ENCODE data around the gene KCNJ12.
"Not testable (repeated sequence)": the region's sequence is repeated elsewhere in the genome, so short reads cannot be mapped to it uniquely, and the experiment has no call there.

KCNJ12 gene

DNA sequence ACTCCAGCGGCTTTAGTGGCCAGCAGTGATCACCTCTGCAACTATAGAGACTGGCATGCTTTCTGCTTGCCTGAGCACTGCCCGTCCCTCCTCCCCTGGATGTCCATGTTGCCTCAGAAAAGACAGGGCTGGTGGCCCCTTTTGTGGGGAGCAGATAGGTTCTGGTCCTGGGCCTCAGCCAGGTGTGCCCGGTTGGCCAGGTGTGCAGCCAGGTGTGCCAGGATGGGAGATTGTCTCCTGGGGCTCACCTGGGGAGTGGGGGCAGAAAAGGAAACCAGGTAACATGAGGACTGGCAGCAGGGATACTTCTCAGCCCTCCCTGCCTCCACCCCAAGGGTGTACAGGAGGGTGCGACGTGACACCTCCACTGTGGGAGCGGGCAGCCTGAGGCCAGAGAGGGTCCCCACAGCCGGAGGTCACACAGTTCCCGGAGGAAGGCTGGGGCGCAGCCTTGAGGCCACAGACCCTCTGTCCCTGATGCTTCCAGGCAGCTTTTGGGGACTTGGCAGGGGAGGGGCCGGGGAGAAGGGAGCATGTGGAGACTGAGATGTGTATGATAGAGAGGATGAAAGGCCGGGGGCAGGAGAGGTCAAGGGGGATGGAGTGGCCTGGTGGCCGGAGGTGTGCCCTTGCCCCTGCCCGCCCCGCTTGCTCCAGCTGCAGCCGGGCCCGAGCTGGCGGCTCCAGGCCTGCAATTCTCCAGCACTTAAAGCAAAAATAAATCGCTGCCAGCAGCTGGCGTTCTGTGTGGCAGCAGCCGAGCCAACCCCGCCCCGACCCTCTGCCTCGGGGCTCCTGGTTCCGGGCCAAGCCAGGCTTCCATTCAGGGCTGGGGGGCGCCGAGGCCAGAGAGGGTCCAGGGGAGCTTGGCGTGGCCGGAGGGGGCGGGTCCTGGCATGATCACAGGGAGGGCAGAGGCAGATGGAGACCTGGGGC is 6.7 kb downstream of the KCNJ12 start:
- no peak for DNase-seq
- TF ChIP-seq POLR2A (IDR thresholded peaks at IDR 0.05; ENCODE audit: low read length) = no peak
- TF ChIP-seq GATA1 (IDR thresholded peaks at IDR 0.05; ENCODE audit: low read depth, low read length) = no peak

GRCh38 chr17:21385281-21385845 is 9.2 kb downstream of the KCNJ12 start:
- TF ChIP-seq GATA1 (IDR thresholded peaks at IDR 0.05; ENCODE audit: low read depth, low read length) = no peak
- TF ChIP-seq POLR2A (IDR thresholded peaks at IDR 0.05; ENCODE audit: low read length) = no peak
- DNase-seq = no peak

DNA sequence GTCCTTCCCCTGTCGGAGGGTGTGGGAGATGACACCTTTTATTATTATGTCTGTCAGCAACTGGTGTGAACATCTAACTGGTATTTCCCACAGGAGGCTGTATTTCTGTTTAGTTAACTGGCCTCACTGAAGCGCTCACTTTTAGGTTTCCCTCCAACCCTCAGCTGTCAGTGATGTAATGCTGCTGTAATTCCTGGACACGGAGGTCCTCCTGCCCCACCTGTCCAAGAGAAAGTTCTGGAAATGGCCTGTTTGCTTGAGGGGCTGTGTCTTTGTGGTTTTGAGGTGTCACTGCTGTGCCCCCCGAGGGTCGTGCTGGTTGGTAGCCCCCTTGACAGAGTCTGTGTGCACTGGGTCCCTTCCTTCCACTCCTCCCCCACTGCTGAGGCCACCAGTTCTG is 11.5 kb downstream of the KCNJ12 start:
- no peak for TF ChIP-seq GATA1 (IDR thresholded peaks at IDR 0.05; ENCODE audit: low read depth, low read length)
- no peak for TF ChIP-seq POLR2A (IDR thresholded peaks at IDR 0.05; ENCODE audit: low read length)
- DNase-seq = no peak

- DNase-seq = no peak
- TF ChIP-seq GATA1 (IDR thresholded peaks at IDR 0.05; ENCODE audit: low read depth, low read length) (no peak), POLR2A (IDR thresholded peaks at IDR 0.05; ENCODE audit: low read length) (no peak)
Measured at GRCh38 chr17:21388066-21388465, 11.9 kb downstream of the KCNJ12 start.

- TF ChIP-seq GATA1 (IDR thresholded peaks at IDR 0.05; ENCODE audit: low read depth, low read length) = no peak
- TF ChIP-seq POLR2A (IDR thresholded peaks at IDR 0.05; ENCODE audit: low read length) = no peak
- no peak for DNase-seq
Measured at GRCh38 chr17:21388944-21389343, 12.8 kb downstream of the KCNJ12 start.

DNA sequence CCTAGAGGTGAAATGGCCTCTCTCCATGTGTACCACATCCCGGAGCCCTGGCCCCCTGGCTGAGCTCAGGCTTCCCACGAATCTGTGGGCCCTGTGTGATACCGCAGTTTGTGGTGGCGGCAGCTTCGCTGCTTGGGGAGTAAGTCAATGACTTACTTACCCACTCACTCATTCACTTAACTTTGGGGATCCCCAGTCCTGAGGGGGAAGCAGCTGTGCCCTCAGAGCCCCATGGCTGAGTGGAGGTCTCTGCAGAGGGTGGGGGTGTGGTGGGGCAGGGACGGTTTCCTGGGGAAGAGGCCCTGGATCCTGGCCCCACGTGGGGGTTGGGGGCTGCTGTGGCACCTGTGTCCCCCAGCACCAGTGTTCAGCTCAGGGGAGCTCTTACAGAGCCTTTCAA is 13.2 kb downstream of the KCNJ12 start:
- DNase-seq = no peak
- TF ChIP-seq GATA1 (IDR thresholded peaks at IDR 0.05; ENCODE audit: low read depth, low read length) (no peak), POLR2A (IDR thresholded peaks at IDR 0.05; ENCODE audit: low read length) (no peak)

DNA sequence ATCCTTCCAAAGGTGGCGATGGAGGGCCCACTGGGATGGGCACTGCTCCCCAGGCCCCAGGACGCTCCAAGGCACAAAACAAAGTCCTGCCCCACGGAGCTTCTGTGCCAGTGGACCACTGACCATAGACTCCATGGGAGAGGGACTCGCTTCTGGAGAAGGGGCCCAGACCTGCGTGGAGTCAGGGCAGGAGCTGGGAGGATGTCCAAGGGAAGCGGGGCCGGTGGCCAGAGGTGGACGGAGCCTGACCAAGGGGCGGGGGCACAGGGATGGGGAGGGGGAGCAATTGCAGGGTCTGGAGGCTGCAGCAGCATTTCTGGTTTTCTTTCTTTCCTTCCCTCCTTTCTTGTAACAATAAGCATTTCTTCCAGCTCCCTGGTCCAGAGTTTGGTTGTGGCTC is 14.1 kb downstream of the KCNJ12 start:
- DNase-seq = no peak
- TF ChIP-seq GATA1 (IDR thresholded peaks at IDR 0.05; ENCODE audit: low read depth, low read length) (no peak), POLR2A (IDR thresholded peaks at IDR 0.05; ENCODE audit: low read length) (no peak)

DNA sequence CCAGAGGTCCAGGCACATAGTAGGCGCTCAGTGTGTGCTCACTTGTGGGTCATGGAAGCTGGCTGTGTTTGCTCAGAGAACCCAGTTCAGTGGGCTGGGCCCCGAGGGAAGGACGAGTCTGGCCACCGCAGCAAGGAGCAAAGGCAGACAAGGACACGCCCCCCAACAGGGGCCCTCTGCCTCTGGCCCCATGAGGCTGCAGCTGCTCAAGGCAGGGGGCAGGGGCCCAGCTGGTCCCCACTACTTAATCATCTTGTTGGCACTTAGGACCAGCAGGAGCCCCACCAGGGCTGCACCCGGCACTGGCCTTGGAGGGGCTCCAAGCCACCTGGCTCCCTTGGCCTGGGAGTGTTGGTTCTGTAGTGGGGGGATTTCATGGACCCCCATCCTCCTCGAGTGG is 16.1 kb downstream of the KCNJ12 start:
- DNase-seq = no peak
- TF ChIP-seq GATA1 (IDR thresholded peaks at IDR 0.05; ENCODE audit: low read depth, low read length) = no peak
- TF ChIP-seq POLR2A (IDR thresholded peaks at IDR 0.05; ENCODE audit: low read length) = no peak

- no peak for TF ChIP-seq POLR2A (IDR thresholded peaks at IDR 0.05; ENCODE audit: low read length)
- TF ChIP-seq GATA1 (IDR thresholded peaks at IDR 0.05; ENCODE audit: low read depth, low read length) = no peak
- no peak for DNase-seq
Measured at GRCh38 chr17:21394265-21394664, 18.1 kb downstream of the KCNJ12 start.

DNA sequence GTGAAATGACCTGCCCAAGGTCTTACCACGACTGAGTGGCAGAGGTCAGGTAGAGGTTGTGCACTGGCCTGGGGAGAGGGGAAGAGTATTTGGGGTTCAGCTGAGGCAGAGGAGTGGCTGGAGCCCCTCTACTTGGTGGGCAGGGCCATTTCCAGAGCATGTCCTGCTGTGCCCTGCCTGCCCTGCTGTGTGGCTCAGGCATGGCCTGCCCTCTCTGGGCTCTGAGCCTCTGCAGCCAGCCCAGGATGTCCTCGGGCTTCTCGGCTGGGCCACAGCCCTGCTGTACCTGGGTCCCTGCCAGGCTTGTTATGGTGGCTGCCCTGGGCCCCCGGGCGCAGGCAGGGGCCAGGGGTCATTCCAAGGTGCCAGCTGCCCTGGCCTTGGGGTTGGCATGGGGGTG is 19.6 kb downstream of the KCNJ12 start:
- DNase-seq = no peak
- TF ChIP-seq POLR2A (IDR thresholded peaks at IDR 0.05; ENCODE audit: low read length) = no peak
- no peak for TF ChIP-seq GATA1 (IDR thresholded peaks at IDR 0.05; ENCODE audit: low read depth, low read length)

GRCh38 chr17:21396237-21396636 is 20.1 kb downstream of the KCNJ12 start:
- DNase-seq = no peak
- TF ChIP-seq GATA1 (IDR thresholded peaks at IDR 0.05; ENCODE audit: low read depth, low read length) = no peak
- no peak for TF ChIP-seq POLR2A (IDR thresholded peaks at IDR 0.05; ENCODE audit: low read length)

GRCh38 chr17:21397341-21398190 is 21.4 kb downstream of the KCNJ12 start:
- TF ChIP-seq GATA1 (IDR thresholded peaks at IDR 0.05; ENCODE audit: low read depth, low read length) (no peak), POLR2A (IDR thresholded peaks at IDR 0.05; ENCODE audit: low read length) (no peak)
- no peak for DNase-seq

- TF ChIP-seq GATA1 (IDR thresholded peaks at IDR 0.05; ENCODE audit: low read depth, low read length) (no peak), POLR2A (IDR thresholded peaks at IDR 0.05; ENCODE audit: low read length) (no peak)
- no peak for DNase-seq
Measured at GRCh38 chr17:21399474-21400186, 23.5 kb downstream of the KCNJ12 start.

DNA sequence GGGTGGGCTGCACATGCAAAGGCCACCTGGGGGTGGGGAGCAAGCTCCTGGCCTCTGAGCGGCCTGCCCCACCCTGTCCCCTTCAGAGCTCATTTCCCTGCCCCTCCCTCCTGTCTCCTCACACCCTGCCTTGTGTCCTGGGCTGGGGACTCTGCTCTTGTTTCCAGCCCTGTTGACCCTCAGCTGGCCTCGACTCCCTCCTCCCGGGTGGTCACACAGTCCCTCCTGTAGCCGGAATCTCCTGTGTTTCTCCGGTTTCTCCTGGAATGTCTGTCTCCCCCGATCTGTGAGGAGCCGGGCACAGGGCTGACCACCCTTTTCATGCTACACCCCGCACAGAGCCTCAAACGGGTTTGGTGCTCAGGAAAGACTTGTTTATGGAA is 24.0 kb downstream of the KCNJ12 start:
- not testable (repeated sequence) for DNase-seq
